ENCODE results near the gene PVALEF. TPM values are rescaled to one million over a fixed set of nuclear protein-coding genes. Genes with fewer than 3 reads are reported as not detected.

The PVALEF gene
- total and polyA plus RNA-seq, 2 of the 13 experiments (the other 11 are each of a cell fraction or from before 2014, with no cell fraction given) = 0.18 TPM

GRCh38 chr17:81221842-81222619, 56.7 kb downstream of the PVALEF start (continued):
- TF ChIP-seq ELF3 (CRISPR knock-in tag; IDR thresholded peaks at IDR 0.05) = peak; percentile 29; the same call in 1 of the 2 replicates
- peak; percentile 73; the same call in 1 of the 2 replicates for TF ChIP-seq ZNF776 (CRISPR knock-in tag; IDR thresholded peaks at IDR 0.05)
- TF ChIP-seq GFI1 (CRISPR knock-in tag; IDR thresholded peaks at IDR 0.05; ENCODE audit: borderline replicate concordance) = no peak
- no peak for TF ChIP-seq ARNTL (CRISPR knock-in tag; IDR thresholded peaks at IDR 0.05)
- TF ChIP-seq JDP2 (CRISPR knock-in tag; IDR thresholded peaks at IDR 0.05; ENCODE audit: borderline replicate concordance) = no peak
- no peak for TF ChIP-seq AKNA (CRISPR knock-in tag; IDR thresholded peaks at IDR 0.05; ENCODE audit: borderline replicate concordance)
- no peak for TF ChIP-seq ZMYM2 (CRISPR knock-in tag; IDR thresholded peaks at IDR 0.05)
- peak; percentile 4; the same call in 1 of the 2 replicates for TF ChIP-seq ZNF773 (CRISPR knock-in tag; IDR thresholded peaks at IDR 0.05; ENCODE audit: borderline replicate concordance)
- TF ChIP-seq ZSCAN25 (CRISPR knock-in tag; IDR thresholded peaks at IDR 0.05) = no peak
- TF ChIP-seq RFX1 (IDR thresholded peaks at IDR 0.05) = no peak
- no peak for TF ChIP-seq TCF7 (IDR thresholded peaks at IDR 0.05; ENCODE audit: low read depth)
- TF ChIP-seq HDAC1 (CRISPR knock-in tag; IDR thresholded peaks at IDR 0.05) = no peak
- TF ChIP-seq PAWR (CRISPR knock-in tag; IDR thresholded peaks at IDR 0.05; ENCODE audit: borderline replicate concordance) = no peak
- no peak for TF ChIP-seq ZFP36 (IDR thresholded peaks at IDR 0.05; ENCODE audit: borderline replicate concordance, low read depth, low read length, partially characterized antibody)
- no peak for TF ChIP-seq ZNF674 (CRISPR knock-in tag; IDR thresholded peaks at IDR 0.05; ENCODE audit: low read depth)
- TF ChIP-seq ZNF281 (CRISPR knock-in tag; IDR thresholded peaks at IDR 0.05; ENCODE audit: borderline replicate concordance) = no peak
- TF ChIP-seq RFXAP (CRISPR knock-in tag; IDR thresholded peaks at IDR 0.05; ENCODE audit: borderline replicate concordance) = 0 out of 2 replicates have a peak, but pooled peaks have one; percentile 26
